Trophoblast cell (in vitro differentiated cells and primary cell): Measurements from ENCODE around the gene CLCN7.

ENCODE experiments used
- DNase-seq, 2 donors: peaks; one replicate each; pipeline ENCODE4 v3.0.0-alpha.2; 2016
- H2AFZ ChIP-seq: 2 replicates; pipeline ENCODE4 v1.6.1; 2013; ENCODE audit warnings: low read length, moderate library complexity, mild to moderate bottlenecking; ENCODE audit not compliant: insufficient read depth, poor library complexity
- H2AK5ac ChIP-seq: 2 replicates; pipeline ENCODE4 v1.6.1; 2013; ENCODE audit warnings: mild to moderate bottlenecking, low read length
- H2BK120ac ChIP-seq: 2 replicates; pipeline ENCODE4 v1.6.1; 2013; ENCODE audit warnings: low read length, mild to moderate bottlenecking, moderate library complexity; ENCODE audit not compliant: insufficient read depth, poor library complexity
- H2BK12ac ChIP-seq: 2 replicates; pipeline ENCODE4 v1.6.1; 2013; ENCODE audit warnings: mild to moderate bottlenecking, low read length, moderate library complexity
- H2BK5ac ChIP-seq: 2 replicates; pipeline ENCODE4 v1.6.1; 2013; ENCODE audit warnings: low read length, low read depth, moderate library complexity, mild to moderate bottlenecking; ENCODE audit not compliant: poor library complexity
- H3K14ac ChIP-seq: 2 replicates; pipeline ENCODE4 v1.6.1; 2013; ENCODE audit warnings: mild to moderate bottlenecking, low read length
- H3K18ac ChIP-seq: 2 replicates; pipeline ENCODE4 v1.6.1; 2013; ENCODE audit warnings: mild to moderate bottlenecking, low read length
- H3K23ac ChIP-seq: 2 replicates; pipeline ENCODE4 v1.6.1; 2013; ENCODE audit warnings: low read length
- H3K27ac ChIP-seq: 2 replicates; pipeline ENCODE4 v1.5.1; 2013; ENCODE audit warnings: low read depth, mild to moderate bottlenecking, inconsistent platforms, low read length, moderate library complexity
- H3K27me3 ChIP-seq: 2 replicates; pipeline ENCODE4 v1.6.1; 2013; ENCODE audit warnings: inconsistent platforms, mild to moderate bottlenecking, low read length, moderate library complexity; ENCODE audit not compliant: insufficient read depth
- H3K36me3 ChIP-seq, 2 experiments: 1 replicate in 1 of 2; 2 replicates in 1 of 2; pipeline ENCODE4 v1.6.1; 2013; ENCODE audit warnings: low read length in 2 of 2, mild to moderate bottlenecking in 2 of 2, moderate library complexity in 1 of 2; ENCODE audit not compliant: insufficient read depth in 2 of 2, control insufficient read depth in 1 of 2
- H3K4ac ChIP-seq: 2 replicates; pipeline ENCODE4 v1.6.1; 2013; ENCODE audit warnings: low read depth, mild to moderate bottlenecking, low read length, moderate library complexity
- H3K4me1 ChIP-seq, 2 experiments: 1 replicate in 1 of 2; 2 replicates in 1 of 2; pipeline ENCODE4 v1.6.1; 2013; ENCODE audit warnings: low read length in 2 of 2, mild to moderate bottlenecking in 2 of 2, moderate library complexity in 1 of 2; ENCODE audit not compliant: insufficient read depth in 2 of 2, control insufficient read depth in 1 of 2
- H3K4me2 ChIP-seq: 2 replicates; pipeline ENCODE4 v1.6.1; 2013; ENCODE audit warnings: inconsistent platforms, mild to moderate bottlenecking, low read length, moderate library complexity
- H3K4me3 ChIP-seq: 2 replicates; pipeline ENCODE4 v1.5.1; 2013; ENCODE audit warnings: mild to moderate bottlenecking, low read depth, low read length, inconsistent platforms
- H3K79me1 ChIP-seq: one replicate; pipeline ENCODE4 v1.6.1; 2013; ENCODE audit warnings: low read length
- H3K79me2 ChIP-seq: 2 replicates; pipeline ENCODE4 v1.6.1; 2013; ENCODE audit warnings: low read length, mild to moderate bottlenecking; ENCODE audit not compliant: control insufficient read depth, insufficient read depth, poor library complexity
- H3K9ac ChIP-seq: 2 replicates; pipeline ENCODE4 v1.6.1; 2013; ENCODE audit warnings: mild to moderate bottlenecking, low read length
- H3K9me3 ChIP-seq: 2 replicates; pipeline ENCODE4 v1.6.1; 2013; ENCODE audit warnings: low read depth, mild to moderate bottlenecking, control low read depth, inconsistent platforms, low read length; ENCODE audit not compliant: insufficient read depth
- H4K12ac ChIP-seq: 2 replicates; pipeline ENCODE4 v1.6.1; 2013; ENCODE audit warnings: low read depth, mild to moderate bottlenecking, low read length, moderate library complexity
- H4K8ac ChIP-seq: 2 replicates; pipeline ENCODE4 v1.6.1; 2013; ENCODE audit warnings: low read depth, mild to moderate bottlenecking, low read length, moderate library complexity
- H4K91ac ChIP-seq: one replicate; pipeline ENCODE4 v1.6.1; 2013; ENCODE audit warnings: low read depth, mild to moderate bottlenecking, low read length, moderate library complexity
- WGBS: extraction: QIAGEN DNeasy Blood & Tissue Kit; methylation state at CpG from one replicate; pipeline ENCODE4 v1.1.7; 2013; ENCODE audit warnings: missing lambda C conversion rate; ENCODE audit not compliant: insufficient read length, insufficient coverage; ENCODE audit errors: extremely low coverage; 5-methylcytosine and 5-hydroxymethylcytosine counted together

The CLCN7 gene

GRCh38 chr16:1505073-1505844 is 30.4 kb upstream of the CLCN7 start:
- no CpG with 5 or more reads among the region's 37 CpGs for WGBS
- H2AFZ ChIP-seq: no peak overlapping the region
- H3K27ac ChIP-seq: no peak overlapping the region
- no peak overlapping the region for H4K8ac ChIP-seq
- H3K9me3 ChIP-seq: peaks cover 10% of the 10 kb centered on the region
- H3K4me1 ChIP-seq: no peaks in the 10 kb centered on the region
- no peak overlapping the region for H3K14ac ChIP-seq
- H3K79me1 ChIP-seq: no peaks in the 10 kb centered on the region
- peaks cover 84 to 86% of the 10 kb centered on the region in 2 experiments for H3K36me3 ChIP-seq
- no peak overlapping the region for H2BK120ac ChIP-seq
- no peak overlapping the region for H3K4me3 ChIP-seq
- H3K4me2 ChIP-seq: no peak overlapping the region
- H2AK5ac ChIP-seq: no peak overlapping the region
- H3K23ac ChIP-seq: no peak overlapping the region
- no peak overlapping the region for H2BK12ac ChIP-seq
- no peak for DNase-seq
- H3K18ac ChIP-seq: no peak overlapping the region
- H4K91ac ChIP-seq: no peak overlapping the region
- no peak overlapping the region for H2BK5ac ChIP-seq
- H3K27me3 ChIP-seq: no peaks in the 10 kb centered on the region
- H4K12ac ChIP-seq: no peak overlapping the region
- H3K9ac ChIP-seq: no peak overlapping the region
- no peak overlapping the region for H3K4ac ChIP-seq
- no peaks in the 10 kb centered on the region for H3K79me2 ChIP-seq

- peaks cover 11% of the 10 kb centered on the region for H3K9me3 ChIP-seq
- H4K91ac ChIP-seq: no peak overlapping the region
- H3K4me2 ChIP-seq: no peak overlapping the region
- no peak overlapping the region for H3K14ac ChIP-seq
- H3K79me1 ChIP-seq: no peaks in the 10 kb centered on the region
- H2BK12ac ChIP-seq: no peak overlapping the region
- no peak overlapping the region for H2AFZ ChIP-seq
- H3K4ac ChIP-seq: no peak overlapping the region
- no peak overlapping the region for H2BK5ac ChIP-seq
- no peaks in the 10 kb centered on the region for H3K27me3 ChIP-seq
- H3K23ac ChIP-seq: no peak overlapping the region
- no peak for DNase-seq
- H2BK120ac ChIP-seq: no peak overlapping the region
- no peak overlapping the region for H2AK5ac ChIP-seq
- H4K8ac ChIP-seq: no peak overlapping the region
- no peaks in the 10 kb centered on the region for H3K79me2 ChIP-seq
- no peak overlapping the region for H3K18ac ChIP-seq
- WGBS: no CpG with 5 or more reads among the region's 37 CpGs
- peaks cover 81 to 83% of the 10 kb centered on the region in 2 experiments for H3K36me3 ChIP-seq
- H4K12ac ChIP-seq: no peak overlapping the region
- H3K9ac ChIP-seq: no peak overlapping the region
- H3K4me1 ChIP-seq: no peaks in the 10 kb centered on the region
- no peak overlapping the region for H3K27ac ChIP-seq
- H3K4me3 ChIP-seq: no peak overlapping the region
Observed at GRCh38 chr16:1503110-1503955, 28.5 kb upstream of the CLCN7 start.

GRCh38 chr16:1502092-1503004 is 27.5 kb upstream of the CLCN7 start:
- H3K9ac ChIP-seq: no peak overlapping the region
- no peak overlapping the region for H2BK120ac ChIP-seq
- no peak overlapping the region for H3K23ac ChIP-seq
- no peak overlapping the region for H3K4me3 ChIP-seq
- no peaks in the 10 kb centered on the region for H3K79me1 ChIP-seq
- H3K27me3 ChIP-seq: no peaks in the 10 kb centered on the region
- WGBS: no CpG with 5 or more reads among the region's 42 CpGs
- H3K4ac ChIP-seq: no peak overlapping the region
- H4K12ac ChIP-seq: no peak overlapping the region
- H3K4me2 ChIP-seq: no peak overlapping the region
- H2BK12ac ChIP-seq: no peak overlapping the region
- no peak overlapping the region for H3K18ac ChIP-seq
- H3K4me1 ChIP-seq: no peaks in the 10 kb centered on the region
- no peak overlapping the region for H3K14ac ChIP-seq
- no peak overlapping the region for H2AK5ac ChIP-seq
- no peak overlapping the region for H3K27ac ChIP-seq
- H2AFZ ChIP-seq: no peak overlapping the region
- H4K8ac ChIP-seq: no peak overlapping the region
- peaks cover 80 to 84% of the 10 kb centered on the region in 2 experiments for H3K36me3 ChIP-seq
- peaks cover 10% of the 10 kb centered on the region for H3K9me3 ChIP-seq
- DNase-seq: no peak
- no peak overlapping the region for H4K91ac ChIP-seq
- H2BK5ac ChIP-seq: no peak overlapping the region
- H3K79me2 ChIP-seq: no peaks in the 10 kb centered on the region

DNA sequence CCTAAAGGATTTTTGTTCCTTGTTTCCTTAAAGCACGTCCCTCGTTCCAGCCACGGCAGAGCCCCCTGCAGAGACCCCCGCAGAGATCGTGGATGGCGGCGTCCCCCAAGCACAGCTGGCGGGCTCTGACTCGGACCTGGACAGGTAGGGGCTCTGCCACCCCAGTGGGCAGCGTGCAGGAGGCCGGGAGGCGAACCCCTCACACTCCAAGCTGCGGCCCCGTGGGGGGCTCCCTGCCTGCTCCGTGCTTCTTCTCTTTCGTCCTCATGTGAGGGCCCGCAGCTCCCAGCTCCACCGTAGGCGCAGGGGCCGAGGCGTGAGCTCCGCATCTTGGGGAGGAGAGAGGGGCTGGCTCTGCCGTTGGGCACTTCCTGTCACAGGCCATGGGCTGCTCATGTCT is 26.8 kb upstream of the CLCN7 start:
- no peak overlapping the region for H3K4ac ChIP-seq
- no peaks in the 10 kb centered on the region for H3K4me1 ChIP-seq
- no peak overlapping the region for H2AFZ ChIP-seq
- WGBS: no CpG with 5 or more reads among the region's 23 CpGs
- H3K9ac ChIP-seq: no peak overlapping the region
- H4K12ac ChIP-seq: no peak overlapping the region
- no peak overlapping the region for H2BK120ac ChIP-seq
- H3K14ac ChIP-seq: no peak overlapping the region
- no peak overlapping the region for H3K23ac ChIP-seq
- no peak overlapping the region for H4K8ac ChIP-seq
- no peak overlapping the region for H4K91ac ChIP-seq
- H3K18ac ChIP-seq: no peak overlapping the region
- H3K27ac ChIP-seq: no peak overlapping the region
- H2BK12ac ChIP-seq: no peak overlapping the region
- peaks cover 80 to 84% of the 10 kb centered on the region in 2 experiments for H3K36me3 ChIP-seq
- no peak overlapping the region for H2AK5ac ChIP-seq
- no peaks in the 10 kb centered on the region for H3K79me2 ChIP-seq
- H3K9me3 ChIP-seq: peaks cover 8% of the 10 kb centered on the region
- no peaks in the 10 kb centered on the region for H3K27me3 ChIP-seq
- H3K79me1 ChIP-seq: no peaks in the 10 kb centered on the region
- DNase-seq: no peak
- no peak overlapping the region for H2BK5ac ChIP-seq
- no peak overlapping the region for H3K4me3 ChIP-seq
- no peak overlapping the region for H3K4me2 ChIP-seq
